ENCODE results near the gene GLT1D1.

Gene GLT1D1

GRCh38 chr12:129005416-129005815 lies 152.1 kb downstream of the GLT1D1 start:
- H3K79me2 ChIP-seq = no peaks in the 10 kb centered on the region
- no peak overlapping the region for H3K9ac ChIP-seq
- no peak overlapping the region for H2AFZ ChIP-seq
- no peaks in the 10 kb centered on the region for H3K4me1 ChIP-seq
- no peak for TF ChIP-seq CTCF (IDR thresholded peaks at IDR 0.05)
- H3K27ac ChIP-seq = no peak overlapping the region
- no peak overlapping the region for H3K4me3 ChIP-seq (ENCODE audit: low read depth, low read length)
- H3K36me3 ChIP-seq (ENCODE audit: control insufficient read depth, insufficient read depth, low read length) = no peaks in the 10 kb centered on the region
- no peaks in the 10 kb centered on the region for H3K27me3 ChIP-seq (ENCODE audit: control insufficient read depth, insufficient read depth, low read length)
- H3K9me3 ChIP-seq (ENCODE audit: control insufficient read depth, low read length) = no peaks in the 10 kb centered on the region
- H3K4me2 ChIP-seq (ENCODE audit: low read length) = no peak overlapping the region

- Histone ChIP-seq H3K27ac (no peak overlapping the region), H3K27me3 (ENCODE audit: control insufficient read depth, insufficient read depth, low read length) (no peaks in the 10 kb centered on the region), H3K4me2 (ENCODE audit: low read length) (no peak overlapping the region), H3K9ac (no peak overlapping the region), H3K4me3 (ENCODE audit: low read depth, low read length) (no peak overlapping the region), H3K36me3 (ENCODE audit: control insufficient read depth, insufficient read depth, low read length) (no peaks in the 10 kb centered on the region), H2AFZ (no peak overlapping the region), H3K9me3 (ENCODE audit: control insufficient read depth, low read length) (no peaks in the 10 kb centered on the region), H3K4me1 (no peaks in the 10 kb centered on the region), H3K79me2 (no peaks in the 10 kb centered on the region)
- TF ChIP-seq CTCF (IDR thresholded peaks at IDR 0.05) = no peak
These were observed 152.6 kb downstream of the GLT1D1 start for GRCh38 chr12:129005829-129006228.

GRCh38 chr12:129009833-129010622 lies 156.8 kb downstream of the GLT1D1 start:
- Histone ChIP-seq H3K4me2 (ENCODE audit: low read length) (no peak overlapping the region), H3K4me1 (no peaks in the 10 kb centered on the region), H3K9ac (no peak overlapping the region), H3K27me3 (ENCODE audit: control insufficient read depth, insufficient read depth, low read length) (no peaks in the 10 kb centered on the region), H3K4me3 (ENCODE audit: low read depth, low read length) (no peak overlapping the region), H3K9me3 (ENCODE audit: control insufficient read depth, low read length) (no peaks in the 10 kb centered on the region), H3K79me2 (no peaks in the 10 kb centered on the region), H2AFZ (no peak overlapping the region), H3K27ac (no peak overlapping the region), H3K36me3 (ENCODE audit: control insufficient read depth, insufficient read depth, low read length) (no peaks in the 10 kb centered on the region)
- TF ChIP-seq CTCF (IDR thresholded peaks at IDR 0.05) = no peak

GRCh38 chr12:129016159-129016558 lies 162.9 kb downstream of the GLT1D1 start:
- Histone ChIP-seq H3K79me2 (no peaks in the 10 kb centered on the region), H3K27ac (no peak overlapping the region), H3K4me2 (ENCODE audit: low read length) (no peak overlapping the region), H3K36me3 (ENCODE audit: control insufficient read depth, insufficient read depth, low read length) (no peaks in the 10 kb centered on the region), H2AFZ (no peak overlapping the region), H3K9me3 (ENCODE audit: control insufficient read depth, low read length) (no peaks in the 10 kb centered on the region), H3K4me3 (ENCODE audit: low read depth, low read length) (no peak overlapping the region), H3K4me1 (no peaks in the 10 kb centered on the region), H3K9ac (no peak overlapping the region), H3K27me3 (ENCODE audit: control insufficient read depth, insufficient read depth, low read length) (no peaks in the 10 kb centered on the region)
- no peak for TF ChIP-seq CTCF (IDR thresholded peaks at IDR 0.05)

GRCh38 chr12:129025055-129025454 lies 171.8 kb downstream of the GLT1D1 start:
- Histone ChIP-seq H3K27me3 (ENCODE audit: control insufficient read depth, insufficient read depth, low read length) (no peaks in the 10 kb centered on the region), H2AFZ (no peak overlapping the region), H3K4me3 (ENCODE audit: low read depth, low read length) (no peak overlapping the region), H3K9me3 (ENCODE audit: control insufficient read depth, low read length) (no peaks in the 10 kb centered on the region), H3K4me2 (ENCODE audit: low read length) (no peak overlapping the region), H3K4me1 (no peaks in the 10 kb centered on the region), H3K9ac (no peak overlapping the region), H3K27ac (no peak overlapping the region), H3K79me2 (no peaks in the 10 kb centered on the region), H3K36me3 (ENCODE audit: control insufficient read depth, insufficient read depth, low read length) (no peaks in the 10 kb centered on the region)
- no peak for TF ChIP-seq CTCF (IDR thresholded peaks at IDR 0.05)

All from parathyroid adenoma (tissue), 2 donors.